HFFc6 (cell line): ENCODE results near the gene CHST4. TPM values are rescaled to one million over a fixed set of nuclear protein-coding genes. Genes with fewer than 3 reads are reported as not detected.
"Not testable (repeated sequence)": the region's sequence is repeated elsewhere in the genome, so short reads cannot be mapped to it uniquely, and the experiment has no call there.

Experiments used
- DNase-seq: peaks from one replicate; pipeline ENCODE4 v3.0.0-alpha.2; 2018
- H3K27ac Mint-ChIP-seq: 2 replicates; pipeline ENCODE4 v1.8.0; 2020; ENCODE audit warnings: mild to moderate bottlenecking, mixed read lengths
- H3K27me3 Mint-ChIP-seq: 2 replicates; pipeline ENCODE4 v1.8.0; 2021; ENCODE audit warnings: mild to moderate bottlenecking, moderate library complexity, mixed read lengths; ENCODE audit not compliant: insufficient read depth
- H3K36me3 Mint-ChIP-seq: 2 replicates; pipeline ENCODE4 v1.8.0; 2021; ENCODE audit warnings: low read depth, mixed read lengths
- H3K4me1 Mint-ChIP-seq: 2 replicates; pipeline ENCODE4 v1.8.0; 2020; ENCODE audit warnings: low read depth, mixed read lengths
- H3K4me3 Mint-ChIP-seq: 2 replicates; pipeline ENCODE4 v1.8.0; 2020; ENCODE audit warnings: mild to moderate bottlenecking, moderate library complexity, mixed read lengths
- H3K9me3 Mint-ChIP-seq: 2 replicates; pipeline ENCODE4 v1.8.0; 2020; ENCODE audit warnings: mild to moderate bottlenecking, mixed read lengths
- total RNA-seq, 6 experiments: library from RNA; stranded (reverse); fragmentation: NEBNext Ultra II Directional; extraction: Animal tissue kit (Norgen Biotek cat#: 25700); gene quantifications; 2 replicates in 1 of 6; 3 replicates in 5 of 6; pipeline ENCODE4 v1.2.3, GENCODE V29; 2021
- TF ChIP-seq, protein P1 (sequence below): fragments of 200-600 bp; sonication (generic); IDR thresholded peaks from 2 replicates; pipeline ENCODE4 v1.5.0; 2021; ENCODE audit warnings: antibody characterized with exemption, mild to moderate bottlenecking

CHST4 gene
- total RNA-seq, 6 experiments from 2014 or later = not detected

DNA sequence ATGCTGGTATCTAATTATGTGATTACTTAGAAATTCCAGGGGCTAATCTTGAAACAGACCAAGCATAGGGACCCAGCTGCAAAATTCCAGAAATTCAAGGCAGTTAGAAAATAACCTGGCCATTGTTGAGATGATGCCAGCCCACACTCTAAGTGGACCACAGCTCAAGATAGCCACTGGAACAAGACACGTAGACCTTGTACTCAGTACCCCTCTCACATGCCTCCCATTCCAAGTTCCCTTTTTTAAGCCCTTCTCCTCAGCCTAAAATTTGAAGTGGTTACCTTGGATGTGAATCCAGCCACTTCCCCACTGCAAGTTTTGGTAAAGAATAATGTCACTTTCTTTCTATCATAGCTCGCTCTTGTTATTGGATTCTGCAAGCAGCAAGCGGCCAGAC lies 33.0 kb upstream of the CHST4 start:
- H3K4me1 Mint-ChIP-seq = peaks cover 6% of the 10 kb centered on the region; the same call in 1 of the 2 replicates
- peaks cover 10% of the 10 kb centered on the region for H3K27me3 Mint-ChIP-seq

DNA sequence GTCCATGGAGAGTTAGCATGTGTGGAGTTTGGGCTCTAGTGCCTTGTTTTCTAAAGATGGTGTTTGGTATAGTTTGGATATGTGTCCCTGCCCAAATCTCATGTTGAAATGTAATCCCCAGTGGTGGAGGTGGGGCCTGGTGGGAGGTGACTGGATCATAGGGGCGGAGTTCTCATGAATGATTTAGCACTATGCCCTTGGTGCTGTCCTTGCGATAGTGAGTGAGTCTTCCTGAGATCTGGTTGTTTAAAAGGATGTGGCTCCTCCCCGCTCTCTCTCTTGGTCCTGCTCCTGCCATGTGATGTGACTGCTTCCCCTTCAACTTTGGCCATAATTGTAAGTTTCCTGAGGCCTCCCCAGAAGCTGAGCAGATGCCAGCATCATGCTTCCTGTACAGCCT lies 28.2 kb upstream of the CHST4 start:
- Mint-ChIP-seq H3K36me3 (no peaks in the 10 kb centered on the region), H3K4me3 (no peak overlapping the region), H3K27me3 (peaks cover 8% of the 10 kb centered on the region), H3K27ac (no peak overlapping the region), H3K9me3 (no peaks in the 10 kb centered on the region), H3K4me1 (no peaks in the 10 kb centered on the region)
- no peak for DNase-seq
- TF ChIP-seq, protein P1, sequence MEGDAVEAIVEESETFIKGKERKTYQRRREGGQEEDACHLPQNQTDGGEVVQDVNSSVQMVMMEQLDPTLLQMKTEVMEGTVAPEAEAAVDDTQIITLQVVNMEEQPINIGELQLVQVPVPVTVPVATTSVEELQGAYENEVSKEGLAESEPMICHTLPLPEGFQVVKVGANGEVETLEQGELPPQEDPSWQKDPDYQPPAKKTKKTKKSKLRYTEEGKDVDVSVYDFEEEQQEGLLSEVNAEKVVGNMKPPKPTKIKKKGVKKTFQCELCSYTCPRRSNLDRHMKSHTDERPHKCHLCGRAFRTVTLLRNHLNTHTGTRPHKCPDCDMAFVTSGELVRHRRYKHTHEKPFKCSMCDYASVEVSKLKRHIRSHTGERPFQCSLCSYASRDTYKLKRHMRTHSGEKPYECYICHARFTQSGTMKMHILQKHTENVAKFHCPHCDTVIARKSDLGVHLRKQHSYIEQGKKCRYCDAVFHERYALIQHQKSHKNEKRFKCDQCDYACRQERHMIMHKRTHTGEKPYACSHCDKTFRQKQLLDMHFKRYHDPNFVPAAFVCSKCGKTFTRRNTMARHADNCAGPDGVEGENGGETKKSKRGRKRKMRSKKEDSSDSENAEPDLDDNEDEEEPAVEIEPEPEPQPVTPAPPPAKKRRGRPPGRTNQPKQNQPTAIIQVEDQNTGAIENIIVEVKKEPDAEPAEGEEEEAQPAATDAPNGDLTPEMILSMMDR = no peak

More for the DNA sequence above, 33.0 kb upstream of the CHST4 start:
- no peak for DNase-seq
- TF ChIP-seq, protein P1 = no peak
- Mint-ChIP-seq H3K27ac (no peak overlapping the region), H3K4me3 (no peak overlapping the region), H3K9me3 (no peaks in the 10 kb centered on the region), H3K36me3 (no peaks in the 10 kb centered on the region)

DNA sequence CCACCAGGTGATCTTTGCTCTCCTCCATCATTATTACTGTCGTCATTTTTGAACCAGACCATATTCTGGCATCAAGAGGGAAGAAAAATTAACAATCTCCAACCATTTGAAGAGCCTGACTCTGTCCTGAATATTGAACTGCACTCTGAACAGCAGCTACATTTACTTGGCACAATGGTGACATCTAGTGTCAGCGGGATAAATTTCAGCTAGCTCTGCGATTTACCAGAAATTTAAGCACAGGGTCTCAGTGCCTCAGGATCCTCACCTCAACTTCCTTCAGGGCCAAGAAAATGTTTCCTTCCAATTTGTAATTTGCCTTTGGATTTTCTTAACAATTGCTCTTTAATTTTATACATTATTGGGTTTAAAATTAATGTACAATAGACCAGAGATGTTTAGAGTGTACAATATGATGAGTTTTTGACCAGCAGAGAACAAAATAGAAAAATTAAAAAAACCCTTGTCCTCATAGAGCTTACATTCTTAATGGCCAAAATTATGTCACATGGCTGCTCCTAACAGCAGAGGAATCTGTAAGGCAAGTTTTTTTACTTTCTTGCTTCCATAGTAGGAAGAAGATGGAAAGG lies 26.4 kb upstream of the CHST4 start:
- Mint-ChIP-seq H3K27ac (no peak overlapping the region), H3K36me3 (no peaks in the 10 kb centered on the region), H3K27me3 (peaks cover 11% of the 10 kb centered on the region), H3K4me1 (no peaks in the 10 kb centered on the region), H3K4me3 (no peak overlapping the region), H3K9me3 (no peaks in the 10 kb centered on the region)
- TF ChIP-seq, protein P1 = peak; percentile 86
- peak; percentile 52 for DNase-seq

DNA sequence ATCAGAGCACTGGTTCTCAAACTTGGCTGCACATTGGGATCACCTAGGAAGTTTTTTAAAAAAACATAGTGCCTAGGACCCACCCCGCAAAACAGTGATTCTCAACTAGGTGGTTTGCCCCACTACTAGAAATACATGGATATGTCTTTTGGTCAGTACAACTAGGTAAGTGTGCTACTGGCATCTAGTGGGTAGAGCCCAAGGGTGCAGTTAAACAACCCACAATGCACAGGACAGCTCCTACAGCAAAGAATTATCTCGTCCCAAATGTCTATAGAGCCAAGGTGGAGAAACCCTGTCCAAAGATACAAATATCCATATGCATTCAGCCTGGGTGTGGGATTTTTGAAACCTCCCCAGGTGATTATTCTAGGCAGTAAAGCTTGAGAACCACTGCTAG lies 25.3 kb upstream of the CHST4 start:
- Mint-ChIP-seq H3K4me3 (no peak overlapping the region), H3K27ac (no peak overlapping the region), H3K4me1 (no peaks in the 10 kb centered on the region), H3K36me3 (no peaks in the 10 kb centered on the region), H3K9me3 (no peaks in the 10 kb centered on the region), H3K27me3 (peaks cover 11% of the 10 kb centered on the region)
- TF ChIP-seq, protein P1 = peak; percentile 16; the same call in 1 of the 2 replicates
- DNase-seq = no peak

DNA sequence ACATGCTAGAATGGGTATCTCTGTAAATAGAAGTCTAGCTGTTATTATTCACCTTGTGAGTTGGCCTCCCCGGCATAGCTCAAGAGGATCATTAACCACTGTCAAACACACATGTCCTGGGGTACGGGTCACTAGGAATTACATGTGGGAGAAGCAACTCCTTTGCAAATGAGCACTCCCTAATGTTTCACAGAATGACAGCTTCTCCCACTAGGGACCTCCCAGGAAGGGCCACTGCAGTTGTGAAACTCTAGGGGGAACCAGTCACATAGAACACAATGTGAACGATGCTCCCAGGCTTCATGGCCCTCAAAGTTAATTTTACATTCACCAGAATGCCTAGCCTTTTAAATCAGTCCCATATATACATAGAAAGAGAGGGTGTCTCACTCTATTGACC lies 24.7 kb upstream of the CHST4 start:
- no peaks in the 10 kb centered on the region for H3K9me3 Mint-ChIP-seq
- H3K27me3 Mint-ChIP-seq = peaks cover 10% of the 10 kb centered on the region
- DNase-seq = no peak
- H3K27ac Mint-ChIP-seq = no peak overlapping the region
- H3K36me3 Mint-ChIP-seq = no peaks in the 10 kb centered on the region
- TF ChIP-seq, protein P1 = no peak
- no peaks in the 10 kb centered on the region for H3K4me1 Mint-ChIP-seq
- no peak overlapping the region for H3K4me3 Mint-ChIP-seq

DNA sequence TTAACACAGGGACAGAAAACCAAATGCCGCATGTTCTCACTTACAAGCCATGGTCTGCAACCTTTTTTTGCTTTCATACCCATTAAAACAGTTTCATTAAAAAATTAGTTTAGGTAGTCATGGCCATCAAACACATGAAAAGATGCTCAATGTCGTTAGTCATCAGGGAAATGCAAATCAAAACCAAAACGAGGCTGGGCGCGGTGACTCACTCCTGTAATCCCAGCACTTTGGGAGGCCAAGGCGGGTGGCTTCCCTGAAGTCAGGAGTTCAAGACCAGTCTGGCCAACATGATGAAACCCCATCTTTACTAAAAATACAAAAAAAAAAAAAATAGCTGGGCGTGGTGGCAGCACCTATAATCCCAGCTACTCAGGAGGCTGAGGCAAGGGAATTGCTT lies 22.2 kb upstream of the CHST4 start:
- H3K27ac Mint-ChIP-seq, H3K4me3 Mint-ChIP-seq, H3K4me1 Mint-ChIP-seq, H3K36me3 Mint-ChIP-seq, H3K9me3 Mint-ChIP-seq, DNase-seq: not testable (repeated sequence)
- peaks cover 12% of the 10 kb centered on the region for H3K27me3 Mint-ChIP-seq
